Measurements from ENCODE around the gene CST7.

CST7 gene

DNA sequence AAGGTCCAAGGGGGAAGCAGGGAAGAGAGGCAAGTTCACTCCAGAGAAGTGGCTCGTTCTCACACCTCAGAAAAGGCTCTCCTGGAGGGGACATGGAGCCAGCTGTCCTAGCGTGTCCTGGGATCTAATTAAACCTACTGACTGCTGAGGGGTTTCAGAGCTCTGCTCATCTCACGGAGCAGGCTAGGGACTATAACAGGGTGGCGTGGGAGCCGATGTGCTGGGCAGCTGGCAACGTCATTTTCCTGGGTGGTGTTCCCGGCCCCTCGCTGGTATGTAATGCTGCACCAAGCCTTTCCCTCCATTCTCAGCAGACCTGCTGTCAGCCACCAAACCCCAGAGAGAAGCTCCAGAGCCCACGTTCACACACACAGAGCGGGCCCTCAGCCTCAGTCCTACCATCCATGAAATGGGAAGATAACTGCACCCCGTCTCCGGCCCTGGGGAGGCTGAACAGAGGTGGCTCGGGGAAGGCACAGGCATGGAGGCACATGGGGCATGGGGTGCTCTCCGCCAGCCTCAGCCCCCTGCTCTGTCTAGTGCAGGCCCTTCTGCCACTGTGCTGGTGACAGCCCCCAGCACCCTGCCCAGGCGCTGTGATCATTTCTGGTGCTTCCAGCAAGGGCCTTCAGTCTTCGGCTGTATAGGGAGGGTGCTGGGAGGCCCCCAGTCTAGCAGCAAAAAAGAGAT, 1.9 kb downstream of the CST7 start:
- Histone ChIP-seq H3K27ac (no peak overlapping the region), H3K27me3 (ENCODE audit: insufficient read depth, low read depth, severe bottlenecking) (no peaks in the 10 kb centered on the region), H3K9me3 (ENCODE audit: severe bottlenecking) (no peaks in the 10 kb centered on the region), H3K36me3 (peaks cover 2% of the 10 kb centered on the region), H3K4me3 (ENCODE audit: low read depth, low read length) (no peak overlapping the region)
- no peak for DNase-seq
- no peak for TF ChIP-seq CTCF (IDR thresholded peaks at IDR 0.05; ENCODE audit: low read depth, low read length)

GRCh38 chr20:24951536-24952083, 2.5 kb downstream of the CST7 start:
- Histone ChIP-seq H3K27ac (no peak overlapping the region), H3K4me3 (ENCODE audit: low read depth, low read length) (no peak overlapping the region), H3K9me3 (ENCODE audit: severe bottlenecking) (no peaks in the 10 kb centered on the region), H3K27me3 (ENCODE audit: insufficient read depth, low read depth, severe bottlenecking) (no peaks in the 10 kb centered on the region), H3K36me3 (peaks cover 7% of the 10 kb centered on the region)
- no peak for TF ChIP-seq CTCF (IDR thresholded peaks at IDR 0.05; ENCODE audit: low read depth, low read length)
- no peak for DNase-seq

DNA sequence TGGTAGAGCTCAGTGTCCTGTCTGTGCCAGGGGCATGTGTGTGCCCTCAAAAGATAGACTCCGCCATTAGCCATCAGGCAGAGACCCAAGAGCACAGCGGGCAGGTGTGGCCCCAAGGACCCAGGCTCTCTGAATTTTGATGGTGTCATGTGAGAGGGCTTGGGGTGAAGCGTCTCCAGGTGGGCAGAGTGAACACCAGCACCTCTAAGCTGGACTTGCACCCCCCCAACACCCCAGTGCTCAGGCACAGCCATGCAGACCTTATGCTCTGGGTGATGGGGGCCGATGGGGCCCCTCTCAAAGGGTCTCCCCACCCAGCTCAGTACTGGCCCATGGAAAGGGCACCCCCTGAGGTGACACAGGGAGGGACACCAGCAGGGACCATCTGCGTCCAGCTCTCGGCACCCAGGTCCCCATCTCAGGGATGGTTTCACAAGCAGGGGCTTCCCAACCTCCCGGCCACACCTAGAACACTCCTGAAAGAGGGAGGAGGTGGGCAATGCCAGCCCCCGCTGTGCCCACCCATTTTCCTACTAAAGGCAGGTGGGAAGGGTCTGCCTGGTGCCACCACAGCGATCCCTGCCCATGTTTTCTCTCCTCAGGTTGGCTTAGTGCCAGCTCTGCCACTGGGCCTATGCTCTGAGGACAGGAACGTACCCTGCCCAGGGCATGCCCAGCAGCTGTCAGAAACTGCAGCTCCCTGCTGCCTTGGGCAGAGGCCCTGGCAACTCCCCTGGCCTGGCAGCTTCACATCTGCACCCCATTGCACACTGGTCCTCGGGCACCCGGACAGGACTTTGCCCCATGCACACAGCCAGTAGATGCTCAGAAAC, 3.5 kb downstream of the CST7 start:
- no peak for TF ChIP-seq CTCF (IDR thresholded peaks at IDR 0.05; ENCODE audit: low read depth, low read length)
- H3K27ac ChIP-seq: no peak overlapping the region

GRCh38 chr20:24953209-24953575, 4.1 kb downstream of the CST7 start:
- Histone ChIP-seq H3K27me3 (ENCODE audit: insufficient read depth, low read depth, severe bottlenecking) (no peaks in the 10 kb centered on the region), H3K4me3 (ENCODE audit: low read depth, low read length) (no peak overlapping the region), H3K36me3 (peaks cover 19% of the 10 kb centered on the region), H3K27ac (no peak overlapping the region), H3K9me3 (ENCODE audit: severe bottlenecking) (no peaks in the 10 kb centered on the region)
- no peak for TF ChIP-seq CTCF (IDR thresholded peaks at IDR 0.05; ENCODE audit: low read depth, low read length)
- no peak for DNase-seq

More for the DNA sequence above, 3.5 kb downstream of the CST7 start:
- DNase-seq: no peak
- Histone ChIP-seq H3K27me3 (ENCODE audit: insufficient read depth, low read depth, severe bottlenecking) (no peaks in the 10 kb centered on the region), H3K9me3 (ENCODE audit: severe bottlenecking) (no peaks in the 10 kb centered on the region), H3K4me3 (ENCODE audit: low read depth, low read length) (no peak overlapping the region), H3K36me3 (peaks cover 13% of the 10 kb centered on the region)

DNA sequence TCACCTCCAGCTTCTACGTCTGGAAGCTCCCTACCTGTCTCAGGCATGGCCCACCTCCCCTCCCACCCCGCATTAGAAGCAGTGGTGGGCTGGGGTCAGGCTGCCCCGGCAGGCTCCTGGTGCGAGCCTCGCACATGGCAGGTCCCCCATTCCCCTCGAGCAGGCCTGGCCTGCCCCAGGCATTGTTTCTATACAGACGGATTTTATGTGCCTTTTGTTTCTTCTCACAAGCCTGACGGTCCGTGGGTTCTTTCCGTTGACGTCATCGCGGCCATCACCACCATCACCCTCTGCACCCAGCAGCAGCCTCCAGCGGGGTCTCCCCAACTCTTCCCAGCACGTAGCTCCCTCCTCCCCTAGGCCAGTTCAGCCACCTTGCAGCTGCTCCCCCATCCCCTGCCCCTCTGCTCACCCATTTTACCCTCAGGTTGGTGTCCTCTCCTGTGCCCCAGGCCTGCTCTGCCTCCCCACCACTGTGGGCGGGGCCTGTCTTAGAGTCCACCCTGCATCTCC, 4.6 kb downstream of the CST7 start:
- Histone ChIP-seq H3K9me3 (ENCODE audit: severe bottlenecking) (no peaks in the 10 kb centered on the region), H3K27ac (no peak overlapping the region), H3K27me3 (ENCODE audit: insufficient read depth, low read depth, severe bottlenecking) (no peaks in the 10 kb centered on the region), H3K36me3 (peaks cover 24% of the 10 kb centered on the region), H3K4me3 (ENCODE audit: low read depth, low read length) (no peak overlapping the region)
- TF ChIP-seq CTCF (IDR thresholded peaks at IDR 0.05; ENCODE audit: low read depth, low read length): no peak
- DNase-seq: no peak

Measured in WERI-Rb-1 (cell line).